H7 (cell line): ENCODE data around the gene IL17B. TPM values are rescaled to one million over a fixed set of nuclear protein-coding genes. Genes with fewer than 3 reads are reported as not detected.
A peak's percentile ranks its signal among the peaks of the same experiment; 100 is the strongest.

Experiments used
- DNase-seq: peaks from one replicate; pipeline ENCODE4 v3.0.0; 2012
- H3K27me3 ChIP-seq: 2 replicates; pipeline ENCODE4 v1.6.0; 2011; ENCODE audit warnings: mild to moderate bottlenecking, low read length; ENCODE audit not compliant: control insufficient read depth, insufficient read depth
- H3K36me3 ChIP-seq: replicated peaks from 2 replicates; pipeline ENCODE4 v1.5.1; 2011; ENCODE audit warnings: low read length; ENCODE audit not compliant: control insufficient read depth, insufficient read depth
- H3K4me3 ChIP-seq: 2 replicates; pipeline ENCODE4 v1.5.1; 2011; ENCODE audit warnings: low read depth, mild to moderate bottlenecking, control low read depth, low read length, moderate library complexity; ENCODE audit not compliant: insufficient read depth
- total RNA-seq: library from RNA; depleted of rRNA; stranded (reverse); fragments of >200 nt; shearing (Covaris generic); gene quantifications from 2 replicates; pipeline ENCODE4 v1.2.3, GENCODE V29; 2014; rRNA removed

The IL17B gene, protein sequence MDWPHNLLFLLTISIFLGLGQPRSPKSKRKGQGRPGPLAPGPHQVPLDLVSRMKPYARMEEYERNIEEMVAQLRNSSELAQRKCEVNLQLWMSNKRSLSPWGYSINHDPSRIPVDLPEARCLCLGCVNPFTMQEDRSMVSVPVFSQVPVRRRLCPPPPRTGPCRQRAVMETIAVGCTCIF
- not detected in 2 replicates for total RNA-seq

DNA sequence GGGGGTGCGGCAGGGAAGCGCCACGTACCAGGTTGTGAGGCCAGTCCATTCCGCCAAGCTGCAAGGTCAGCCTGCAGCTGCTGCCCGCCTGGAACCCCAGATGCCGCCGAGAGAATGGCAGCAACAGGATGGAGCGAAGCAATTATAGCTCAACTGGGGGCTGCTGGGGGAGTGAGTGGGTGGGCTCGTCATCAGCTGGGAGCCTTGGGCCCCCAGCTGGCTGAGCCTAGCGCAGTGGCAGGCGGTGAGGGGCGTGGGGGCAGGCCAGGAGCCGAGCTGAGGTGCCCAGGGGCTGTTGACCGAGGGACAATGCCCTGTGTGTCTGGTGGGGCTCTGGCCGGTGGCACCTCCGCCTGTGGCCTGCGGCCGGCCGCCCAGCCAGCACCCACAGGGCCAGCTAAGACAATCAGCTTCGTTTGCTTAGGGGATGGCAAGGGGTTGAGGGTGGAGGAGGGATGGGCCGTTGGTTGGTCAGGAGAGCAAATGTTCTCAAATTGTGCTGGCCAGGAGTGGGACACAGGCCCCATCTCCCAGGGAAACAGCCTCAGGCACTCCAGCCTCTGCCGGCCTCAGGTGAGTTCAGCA lies at the start of gene IL17B:
IL17B (minus strand) TSS at position 116 of the 585 bp plus-strand sequence; CDS start at position 49, 67 bp downstream.
- no peaks in the 10 kb centered on the region for H3K27me3 ChIP-seq
- no peak within 1 kb of the TSS for H3K4me3 ChIP-seq
- H3K36me3 ChIP-seq: no peaks in the 10 kb centered on the region
- DNase-seq: peak; percentile 46

DNA sequence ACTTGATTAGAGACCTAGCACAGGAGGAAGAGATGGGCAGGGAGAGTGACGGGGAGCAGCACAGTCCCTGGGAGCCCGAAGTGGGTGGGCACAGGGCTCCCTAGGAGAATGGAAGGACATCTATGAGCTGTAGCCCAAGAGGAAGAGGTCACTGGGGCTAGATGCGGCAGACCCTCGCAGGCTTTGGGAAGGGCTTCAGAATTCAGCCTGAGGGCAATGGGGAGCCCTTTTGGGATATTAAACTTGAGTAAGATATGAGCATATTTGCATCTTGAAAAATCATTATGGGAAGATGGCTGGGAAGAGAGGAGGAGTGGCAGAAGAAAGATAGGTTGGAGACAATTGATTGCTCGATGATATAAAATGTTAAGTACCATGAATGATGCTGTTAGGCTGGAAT lies 48.9 kb upstream of the IL17B start:
- DNase-seq: no peak
- Histone ChIP-seq H3K27me3 (no peaks in the 10 kb centered on the region), H3K36me3 (no peaks in the 10 kb centered on the region), H3K4me3 (no peak overlapping the region)

DNA sequence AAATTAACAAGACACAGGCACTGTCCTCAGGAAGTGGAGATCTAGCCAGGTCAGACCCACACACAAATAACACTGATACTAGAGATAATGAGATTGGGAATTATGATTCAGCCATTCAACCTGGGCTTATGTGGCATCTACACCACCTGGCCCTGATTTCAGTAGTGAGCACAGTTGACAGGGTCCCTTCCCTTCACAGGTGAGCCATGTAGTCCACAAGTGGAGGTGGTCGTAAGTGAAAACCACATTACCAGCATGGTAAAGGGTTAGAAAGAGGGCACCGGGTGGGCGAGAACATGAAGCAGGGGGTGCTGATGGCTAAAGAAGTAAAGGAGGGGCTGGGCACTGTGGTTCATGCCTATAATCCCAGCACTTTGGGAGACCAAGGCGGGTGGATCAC lies 48.3 kb upstream of the IL17B start:
- Histone ChIP-seq H3K4me3 (no peak overlapping the region), H3K36me3 (no peaks in the 10 kb centered on the region), H3K27me3 (no peaks in the 10 kb centered on the region)
- no peak for DNase-seq

DNA sequence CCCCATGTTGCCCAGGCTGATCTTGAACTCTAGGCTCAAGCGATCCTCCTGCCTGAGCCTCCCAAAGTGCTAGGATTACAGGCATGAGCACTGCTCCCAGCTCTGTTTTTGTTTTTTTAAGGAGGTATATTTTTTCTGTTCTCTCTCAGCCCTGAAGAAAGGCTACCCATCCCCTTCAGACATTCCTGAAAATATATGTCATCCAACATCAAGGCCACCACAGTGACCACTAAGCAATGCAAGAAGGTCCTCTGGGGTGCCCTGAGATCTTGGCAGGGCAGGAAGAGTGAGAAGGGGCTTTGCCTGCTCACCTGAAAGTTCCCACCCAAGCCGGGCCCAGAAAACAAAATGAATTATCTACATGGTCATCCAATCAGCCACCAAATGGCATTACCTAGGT lies 47.8 kb upstream of the IL17B start:
- no peak for DNase-seq
- no peaks in the 10 kb centered on the region for H3K36me3 ChIP-seq
- no peaks in the 10 kb centered on the region for H3K27me3 ChIP-seq
- no peak overlapping the region for H3K4me3 ChIP-seq

DNA sequence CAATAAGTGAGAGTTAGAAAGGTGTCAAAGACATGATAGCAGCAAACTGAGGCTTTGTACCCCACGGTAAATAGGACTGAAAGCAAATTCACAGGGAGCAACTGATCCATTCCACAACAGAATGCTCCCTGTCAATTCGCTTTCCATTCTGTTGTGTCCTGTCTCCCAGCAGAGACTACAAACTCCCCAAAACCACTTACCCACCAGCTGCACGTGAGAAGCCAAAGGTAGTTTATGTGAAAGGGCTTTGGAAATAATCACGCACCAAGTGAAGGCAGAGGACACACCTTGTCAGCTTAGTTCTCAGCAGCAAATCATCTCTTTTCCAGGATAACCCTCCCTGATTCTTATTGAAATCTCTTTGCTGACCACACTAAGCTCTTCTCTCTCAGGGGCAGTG lies 46.6 kb upstream of the IL17B start:
- Histone ChIP-seq H3K27me3 (no peaks in the 10 kb centered on the region), H3K4me3 (no peak overlapping the region), H3K36me3 (no peaks in the 10 kb centered on the region)
- no peak for DNase-seq

DNA sequence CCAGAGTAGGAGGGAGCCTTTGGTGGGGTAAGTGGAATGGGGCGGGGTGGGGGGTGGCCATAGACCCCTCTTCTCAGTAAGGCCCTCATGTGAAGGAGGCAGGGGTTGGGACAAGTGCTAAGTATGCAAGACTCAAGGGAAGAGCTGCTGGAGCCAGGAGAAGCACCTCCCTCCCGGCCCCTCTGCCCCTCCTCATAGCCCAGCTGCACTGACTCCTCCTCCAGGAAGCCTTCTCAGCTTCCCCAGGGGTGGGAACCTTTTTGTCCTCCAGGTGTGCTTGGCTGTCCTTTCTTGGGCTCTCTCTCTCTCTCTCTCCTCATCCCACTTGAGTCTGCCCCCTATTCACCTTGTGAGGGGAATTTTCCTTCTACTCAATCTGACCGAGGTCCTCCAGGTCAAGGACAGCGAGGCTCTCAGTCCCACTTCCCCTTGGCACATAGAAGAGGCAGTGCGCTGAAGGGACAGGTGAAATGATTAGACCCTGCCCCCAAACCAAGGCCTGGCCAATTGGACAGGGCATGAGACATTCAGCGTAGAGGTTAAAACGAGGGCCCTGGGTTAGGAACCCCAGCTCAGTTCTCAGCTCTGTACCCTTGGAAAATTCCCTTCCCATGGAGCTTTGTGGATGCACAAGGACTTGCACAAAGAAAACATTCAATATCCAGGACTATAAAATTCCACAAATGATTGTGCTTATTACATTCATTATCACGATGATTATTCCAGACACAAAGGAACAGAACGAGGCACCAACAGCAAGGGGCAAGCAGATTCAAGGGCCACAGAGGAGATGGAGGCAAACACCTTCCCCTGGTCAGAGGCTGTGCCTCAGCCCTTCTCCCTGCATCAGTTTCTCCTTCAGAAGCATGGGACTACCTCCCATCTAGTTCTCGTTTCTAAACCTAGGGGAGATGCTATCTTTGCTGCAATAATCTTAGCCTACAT lies 45.6 kb upstream of the IL17B start:
- Histone ChIP-seq H3K27me3 (no peaks in the 10 kb centered on the region), H3K36me3 (no peaks in the 10 kb centered on the region), H3K4me3 (no peak overlapping the region)
- DNase-seq: peak; percentile 90

DNA sequence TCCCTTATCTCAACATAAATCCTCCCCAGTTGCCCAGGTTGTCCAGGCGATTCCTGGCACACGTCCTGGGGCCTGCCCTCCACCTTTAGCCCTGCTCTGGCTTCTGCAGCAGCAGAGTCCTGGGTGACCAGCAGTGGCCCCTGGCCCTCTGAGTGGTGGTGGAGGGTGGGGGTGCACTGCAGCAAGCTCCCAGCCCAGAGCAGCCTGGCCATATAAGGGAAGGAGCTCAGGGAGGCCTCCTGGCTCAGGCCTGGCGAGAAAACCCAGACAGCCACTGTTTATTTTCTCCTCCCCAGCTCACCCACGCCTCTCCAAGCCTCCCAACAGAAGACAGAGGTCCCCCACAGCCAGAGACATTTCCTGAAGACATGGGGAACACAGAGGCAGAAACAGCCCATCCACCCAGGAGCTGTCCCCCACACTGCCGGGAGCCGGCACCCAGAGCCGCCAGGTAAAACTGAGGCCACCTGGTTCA lies 44.7 kb upstream of the IL17B start:
- no peak overlapping the region for H3K4me3 ChIP-seq
- no peaks in the 10 kb centered on the region for H3K36me3 ChIP-seq
- DNase-seq: peak; percentile 62
- no peaks in the 10 kb centered on the region for H3K27me3 ChIP-seq

DNA sequence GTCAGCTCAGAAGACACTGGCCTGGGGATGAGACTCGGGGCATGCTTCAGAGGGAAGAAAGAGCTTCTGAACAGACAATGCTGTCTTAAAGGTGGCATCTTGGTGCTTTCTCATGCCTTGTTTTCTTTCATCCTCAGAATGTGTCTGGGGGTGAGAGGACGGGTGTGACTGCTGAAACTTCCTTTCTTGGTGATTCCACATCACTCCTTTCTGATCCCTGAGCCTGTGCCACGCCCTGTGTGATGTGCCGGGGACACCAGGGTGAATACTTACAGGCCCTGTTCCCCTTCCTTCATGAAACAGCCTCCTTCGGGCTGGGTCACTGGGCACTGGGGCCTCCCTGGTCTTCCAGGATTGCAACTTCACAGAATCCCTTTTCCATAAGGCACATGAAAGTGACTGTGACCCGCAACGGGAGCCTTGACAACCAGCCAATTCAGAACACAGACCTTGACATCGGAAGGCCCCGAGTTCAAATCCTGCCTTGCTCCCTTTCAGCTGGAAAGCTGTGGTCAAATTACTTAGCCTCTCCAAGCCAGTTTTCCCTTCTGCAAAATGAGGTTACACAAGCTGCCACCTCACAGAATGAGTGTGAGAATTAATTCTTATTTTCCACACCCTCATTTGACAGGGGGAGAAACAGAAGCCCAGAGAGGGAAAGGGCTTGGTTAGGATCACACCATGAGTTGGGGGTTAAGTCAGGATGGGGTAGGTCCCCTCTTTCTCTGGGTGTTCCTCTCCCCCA lies 44.1 kb upstream of the IL17B start:
- Histone ChIP-seq H3K4me3 (no peak overlapping the region), H3K36me3 (no peaks in the 10 kb centered on the region), H3K27me3 (no peaks in the 10 kb centered on the region)
- no peak for DNase-seq

DNA sequence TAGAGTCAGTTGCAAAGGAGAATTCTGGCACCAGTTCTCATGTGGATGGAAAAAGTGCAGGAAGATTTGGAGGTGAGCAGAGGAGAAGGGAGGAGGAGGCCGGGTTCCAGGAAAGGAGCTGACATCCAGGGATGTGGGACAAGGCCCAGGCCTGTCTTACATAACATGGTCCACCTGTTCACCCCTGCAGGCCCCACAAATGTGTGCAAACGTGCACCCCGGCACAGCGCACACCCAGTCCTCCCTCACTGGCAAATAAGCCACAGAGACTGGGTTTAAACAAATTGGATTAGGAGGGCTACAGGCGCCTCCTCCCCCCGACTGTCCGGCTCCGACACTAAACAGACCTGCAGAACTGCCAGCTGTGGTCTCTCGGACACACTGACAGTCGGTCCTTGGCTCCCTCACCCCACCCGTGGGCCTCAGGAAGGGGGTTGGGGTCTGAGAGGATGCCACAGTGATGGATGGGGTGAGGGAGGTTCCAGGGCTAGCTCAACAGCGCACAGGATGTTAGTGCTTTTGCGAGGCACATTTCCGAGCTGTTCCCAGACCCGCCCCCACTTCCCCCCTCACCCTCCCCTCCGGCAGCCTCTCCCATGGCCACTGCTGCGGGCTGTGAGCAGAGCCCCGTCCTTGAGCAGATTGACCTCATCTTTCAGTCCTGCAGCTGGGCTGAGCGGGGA lies 43.4 kb upstream of the IL17B start:
- peak; percentile 79 for DNase-seq
- no peaks in the 10 kb centered on the region for H3K27me3 ChIP-seq
- H3K4me3 ChIP-seq: no peak overlapping the region
- H3K36me3 ChIP-seq: no peaks in the 10 kb centered on the region

DNA sequence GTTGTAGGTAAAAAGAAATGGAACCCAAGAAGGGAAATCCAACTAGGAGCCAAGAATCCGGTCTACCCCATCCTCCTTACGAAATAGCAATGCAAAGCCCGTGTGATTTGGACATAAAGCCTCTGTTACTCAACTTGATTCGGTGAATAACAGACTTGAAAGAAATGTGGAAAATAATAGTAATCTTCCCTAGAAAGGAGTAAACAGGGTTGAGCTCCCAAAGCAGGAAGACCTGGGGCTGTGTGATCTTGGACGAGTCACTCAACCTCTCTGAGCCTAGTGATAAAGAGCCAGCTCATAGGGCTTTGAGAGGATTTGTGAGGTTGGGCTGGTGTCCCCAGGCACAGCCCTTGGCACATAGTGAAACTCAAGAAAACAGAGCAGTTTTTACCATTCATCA lies 42.7 kb upstream of the IL17B start:
- Histone ChIP-seq H3K4me3 (no peak overlapping the region), H3K36me3 (no peaks in the 10 kb centered on the region), H3K27me3 (no peaks in the 10 kb centered on the region)
- peak; percentile 17 for DNase-seq

DNA sequence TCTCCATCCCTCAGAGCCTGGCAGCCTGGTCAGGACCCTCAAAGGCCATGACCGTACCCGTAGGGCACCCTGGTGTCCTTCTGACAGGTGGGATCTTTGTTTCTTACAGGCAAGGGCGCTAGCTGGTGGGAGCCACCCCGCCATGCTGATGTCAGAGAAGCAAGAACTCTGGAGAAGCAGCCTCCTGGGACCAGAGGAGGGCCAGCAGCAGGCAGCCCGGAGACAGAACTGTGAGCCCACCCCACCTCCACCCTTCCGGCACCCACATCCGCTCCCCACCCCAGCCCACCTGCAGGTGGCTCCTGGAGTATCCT lies 42.2 kb upstream of the IL17B start:
- Histone ChIP-seq H3K27me3 (no peaks in the 10 kb centered on the region), H3K4me3 (no peak overlapping the region), H3K36me3 (no peaks in the 10 kb centered on the region)

DNA sequence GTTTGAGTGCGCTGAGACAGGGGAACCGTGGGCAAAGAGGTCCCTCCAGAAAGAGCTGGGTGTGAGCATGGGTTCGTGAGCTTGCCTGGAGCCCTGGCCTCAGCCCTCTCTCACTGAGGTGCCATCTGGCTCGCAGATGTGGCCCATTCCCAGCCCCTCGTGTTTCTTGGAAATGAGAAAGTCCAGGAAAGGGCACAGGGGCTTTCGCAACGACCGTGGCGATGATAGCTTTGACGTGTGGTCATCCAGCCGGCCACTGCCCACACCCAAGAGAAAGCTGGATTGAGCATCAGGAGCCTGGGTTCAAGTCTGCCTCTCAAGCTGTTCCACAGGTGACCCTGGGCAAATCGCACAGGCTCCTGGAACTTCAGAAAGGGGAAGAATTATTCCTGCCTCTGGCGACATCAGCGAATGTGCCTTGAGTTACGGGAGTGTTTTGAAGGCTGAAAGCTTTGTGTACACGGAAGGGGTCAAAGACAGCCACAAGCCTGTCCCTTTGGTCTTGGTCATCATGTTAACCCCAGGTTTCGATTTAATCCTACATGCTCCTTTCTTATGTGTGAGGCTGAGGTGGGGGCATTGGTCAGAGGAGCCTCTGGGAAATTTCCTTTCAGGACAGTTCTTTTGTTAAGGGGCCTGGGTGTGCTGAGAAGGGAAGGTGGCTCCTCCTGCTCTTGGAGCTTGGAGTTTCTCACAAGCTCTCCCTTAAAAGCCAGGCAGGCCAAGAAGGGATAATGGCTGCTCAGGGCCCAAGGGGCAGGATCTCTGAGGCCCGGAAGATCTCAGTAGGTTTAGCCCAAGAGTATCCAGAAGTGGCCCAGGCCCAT lies 41.7 kb upstream of the IL17B start:
- Histone ChIP-seq H3K27me3 (no peaks in the 10 kb centered on the region), H3K4me3 (no peak overlapping the region), H3K36me3 (no peaks in the 10 kb centered on the region)
- peak; percentile 44 for DNase-seq

More for the DNA sequence above, 42.2 kb upstream of the IL17B start:
- peak; percentile 33 for DNase-seq

DNA sequence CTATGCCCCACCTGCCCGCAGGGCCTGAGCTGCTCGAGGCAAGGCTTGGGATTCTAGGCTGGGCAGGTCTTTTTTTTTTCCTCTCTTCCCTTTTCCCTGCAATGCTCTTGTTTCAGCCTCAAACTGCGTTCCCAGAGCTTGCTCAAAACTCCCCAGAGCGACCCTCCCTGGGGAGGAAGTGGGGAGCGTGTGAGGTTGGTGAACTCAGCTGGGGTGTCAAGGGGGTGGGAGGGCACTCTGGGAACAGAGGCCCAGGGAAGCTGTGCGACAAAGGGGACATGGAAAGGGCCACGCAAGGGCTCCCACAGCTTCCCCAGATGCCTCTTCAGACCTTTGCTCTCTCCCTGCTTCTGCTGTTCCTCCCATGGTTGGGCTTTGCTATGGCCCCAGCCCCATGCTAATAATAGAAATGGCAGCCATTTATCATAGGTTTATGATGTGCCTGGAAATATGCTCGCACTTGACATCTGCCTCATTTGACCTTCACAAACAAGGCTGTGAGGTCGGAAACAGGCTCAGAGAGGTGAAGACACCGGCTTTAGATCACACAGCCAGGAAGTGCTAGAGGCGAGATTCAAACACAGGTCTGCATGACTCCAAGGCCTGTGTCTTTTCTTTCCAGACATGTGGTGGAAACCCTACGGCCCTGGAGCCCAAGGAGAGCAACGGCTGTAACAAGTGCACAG lies 40.9 kb upstream of the IL17B start:
- no peaks in the 10 kb centered on the region for H3K36me3 ChIP-seq
- peak; percentile 22 for DNase-seq
- H3K27me3 ChIP-seq: no peaks in the 10 kb centered on the region
- no peak overlapping the region for H3K4me3 ChIP-seq
